Transverse colon (tissue), 4 donors: Measurements from ENCODE around the gene DPYSL5. TPM values are rescaled to one million over a fixed set of nuclear protein-coding genes. Genes with fewer than 3 reads are reported as not detected.

Experiments used
- DNase-seq: peaks from one replicate; pipeline ENCODE4 v3.0.0-alpha.2; 2019
- H3K27ac ChIP-seq, 4 donors: fragments of 200-600 bp; sonication (generic); 2 replicates each; pipeline ENCODE4 v1.5.1; 2016 to 2018; ENCODE audit warnings: inconsistent platforms in 4 of 4
- H3K27me3 ChIP-seq: fragments of 200-600 bp; sonication (generic); 2 replicates; pipeline ENCODE4 v1.5.1; 2017; ENCODE audit warnings: inconsistent platforms
- H3K36me3 ChIP-seq, 4 donors: fragments of 200-600 bp; sonication (generic); 2 replicates each; pipeline ENCODE4 v1.5.1; 2017 to 2019; ENCODE audit warnings: inconsistent platforms in 4 of 4
- H3K4me1 ChIP-seq, 4 donors: fragments of 200-600 bp; sonication (generic); 2 replicates each; pipeline ENCODE4 v1.5.1; 2017 to 2020; ENCODE audit warnings: inconsistent platforms in 4 of 4
- H3K4me3 ChIP-seq, 4 donors: fragments of 200-600 bp; sonication (generic); 1 replicate in 1 of 4; 2 replicates in 3 of 4; pipeline versions ENCODE4 v1.5.1 to v1.6.1; 2017 to 2019; ENCODE audit warnings: inconsistent platforms in 4 of 4
- H3K9me3 ChIP-seq, 2 donors: fragments of 200-600 bp; sonication (generic); 2 replicates each; pipeline ENCODE4 v1.5.1; 2017 to 2019; ENCODE audit warnings: inconsistent platforms in 2 of 2
- CTCF ChIP-seq, 5 experiments: fragments of 200-600 bp in 3 of 5; fragments of 450-650 bp in 2 of 5; sonication (generic) in 3 of 5; IDR thresholded peaks; 1 replicate in 2 of 5; 2 replicates in 3 of 5; pipeline ENCODE4 v1.5.1; 2016 to 2017; ENCODE audit warnings: antibody characterized with exemption in 5 of 5, inconsistent platforms in 3 of 5, mild to moderate bottlenecking in 2 of 5, moderate library complexity in 1 of 5
- EP300 ChIP-seq: sonication (generic); formaldehyde crosslinking; IDR thresholded peaks from one replicate; pipeline ENCODE4 v1.6.1; 2017; ENCODE audit warnings: antibody characterized with exemption, low read depth
- POLR2A ChIP-seq: fragments of 450-650 bp; IDR thresholded peaks from one replicate; pipeline ENCODE4 v1.6.1; 2016; ENCODE audit warnings: antibody characterized with exemption, mild to moderate bottlenecking, moderate library complexity
- POLR2AphosphoS5 ChIP-seq, 3 donors: sonication (generic); formaldehyde crosslinking; IDR thresholded peaks; one replicate each; pipeline ENCODE4 v1.6.1; 2016; ENCODE audit warnings: antibody characterized with exemption in 3 of 3
- WGBS, 2 donors: methylation state at CpG; one replicate each; pipeline ENCODE4 v1.1.5; 2018; ENCODE audit warnings: low coverage in 1 of 2; 5-methylcytosine and 5-hydroxymethylcytosine counted together
- in situ Hi-C, 4 donors: fragments of 200-750 bp; cut with MboI; loops; one replicate each; pipeline versions ENCODE4 v1.15.0 to v1.15.1; 2017; ENCODE audit warnings: low sequenced_read_pairs in 3 of 4, low pct_ligation_motif_present in 1 of 4, low pct_unique_long_range_greater_than_20kb in 1 of 4
- intact Hi-C: fragments of 100-400 bp; cut with DNase I; formaldehyde crosslinking; loops from one replicate; pipeline ENCODE4 v1.15.1; 2023; ENCODE audit warnings: low total_unique reads
- total RNA-seq, 4 donors: library from RNA; depleted of rRNA; stranded (reverse); fragments of >200 nt; gene quantifications; one replicate each; pipeline ENCODE4 v1.1.0, GENCODE V29; 2016

DPYSL5 gene
- total RNA-seq, 4 donors from 2014 or later, result 0.32 TPM; not detected in 3

GRCh38 chr2:26952374-26952773, 104.4 kb downstream of the DPYSL5 start:
- Histone ChIP-seq H3K4me1 (peaks cover 0 to 4% (median 0%) of the 10 kb centered on the region in 4 donors), H3K9me3 (no peaks in the 10 kb centered on the region), H3K4me3 (no peak overlapping the region), H3K36me3 (no peaks in the 10 kb centered on the region), H3K27ac (no peak overlapping the region), H3K27me3 (peaks cover 41% of the 10 kb centered on the region)
- in situ Hi-C loops (loop anchor here in 3 of 4 donors (25.0 kb wide), 2 partner anchors 135 to 335 kb away; partner anchors contain the start of genes DNAJC5G (in 3 of the 3), EMILIN1 (in 3 of the 3), KHK (in 3 of the 3) and TRIM54 (in 3 of the 3)), intact Hi-C loops (no loop called here)
- TF ChIP-seq CTCF (IDR thresholded peaks at IDR 0.05) (no peak), EP300 (no peak), POLR2AphosphoS5 (IDR thresholded peaks at IDR 0.05) (no peak), POLR2A (no peak)
- 75 to 82% methylated on average over 4 of the region's 4 CpGs for WGBS, 2 donors
- DNase-seq, result no peak

GRCh38 chr2:26954135-26954534, 106.2 kb downstream of the DPYSL5 start:
- H3K4me1 ChIP-seq, result no peaks in the 10 kb centered on the region
- H3K9me3 ChIP-seq, result no peaks in the 10 kb centered on the region
- H3K27me3 ChIP-seq, result peaks cover 44% of the 10 kb centered on the region
- DNase-seq, result no peak
- WGBS, 2 donors, result 78 to 85% methylated on average over 4 of the region's 4 CpGs
- H3K36me3 ChIP-seq, result no peaks in the 10 kb centered on the region
- in situ Hi-C loops, result loop anchor here in 3 of 4 donors (25.0 kb wide), 2 partner anchors 133 to 333 kb away; partner anchors contain the start of genes DNAJC5G (in 3 of the 3), EMILIN1 (in 3 of the 3), KHK (in 3 of the 3) and TRIM54 (in 3 of the 3)
- TF ChIP-seq EP300 (no peak), POLR2A (no peak), POLR2AphosphoS5 (IDR thresholded peaks at IDR 0.05) (no peak), CTCF (IDR thresholded peaks at IDR 0.05) (no peak)
- intact Hi-C loops, result no loop called here
- H3K4me3 ChIP-seq, result no peak overlapping the region
- no peak overlapping the region for H3K27ac ChIP-seq

DNA sequence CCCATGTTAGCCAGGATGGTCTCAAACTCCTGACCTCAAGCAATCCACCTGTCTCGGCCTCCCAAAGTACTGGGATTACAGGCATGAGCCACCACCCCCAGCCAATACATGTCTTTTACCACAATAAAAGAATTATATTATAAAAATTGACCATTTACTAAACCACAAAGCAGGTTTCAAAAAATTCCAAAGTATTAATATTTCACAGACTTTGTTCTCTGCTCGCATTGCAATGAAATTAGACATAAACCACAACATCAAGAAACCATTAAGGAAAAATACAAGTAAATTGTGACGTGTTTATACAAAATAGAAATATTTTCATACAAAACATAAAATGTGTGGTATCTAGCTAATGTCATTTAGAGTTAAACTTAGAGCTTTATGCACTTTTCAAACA, 109.1 kb downstream of the DPYSL5 start:
- Histone ChIP-seq H3K36me3 (no peaks in the 10 kb centered on the region), H3K27me3 (peaks cover 44% of the 10 kb centered on the region), H3K4me3 (no peak overlapping the region), H3K27ac (no peak overlapping the region), H3K9me3 (no peaks in the 10 kb centered on the region), H3K4me1 (peaks cover 0 to 5% (median 0%) of the 10 kb centered on the region in 4 donors)
- WGBS, 2 donors, result 77 to 87% methylated on average over 3 of the region's 3 CpGs
- no peak for DNase-seq
- in situ Hi-C loops, result loop anchor here in 3 of 4 donors (25.0 kb wide), 2 partner anchors 130 to 330 kb away; partner anchors contain the start of genes DNAJC5G (in 3 of the 3), EMILIN1 (in 3 of the 3), KHK (in 3 of the 3) and TRIM54 (in 3 of the 3)
- intact Hi-C loops, result no loop called here
- TF ChIP-seq POLR2AphosphoS5 (IDR thresholded peaks at IDR 0.05) (no peak), CTCF (IDR thresholded peaks at IDR 0.05) (no peak), POLR2A (no peak), EP300 (no peak)

DNA sequence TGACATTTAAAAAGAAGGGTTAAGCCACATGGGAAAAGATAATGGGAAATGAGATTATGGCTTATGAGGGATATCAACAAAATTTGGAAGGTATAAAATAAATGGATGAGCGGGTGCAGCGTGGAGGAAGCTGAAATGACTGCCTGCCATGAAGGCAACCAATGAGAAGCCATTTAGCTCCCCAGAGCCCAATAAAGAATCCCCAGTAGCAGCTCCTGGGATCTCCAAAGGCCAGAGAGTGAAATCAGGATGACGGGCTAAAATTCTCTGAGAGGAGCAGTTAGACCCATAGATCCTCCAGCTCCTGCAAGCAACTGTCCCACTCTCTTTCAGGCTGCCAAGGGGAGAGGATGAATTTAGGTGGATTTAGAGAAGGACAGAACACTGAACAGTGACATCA, 109.6 kb downstream of the DPYSL5 start:
- no peak for DNase-seq
- H3K27ac ChIP-seq, result no peak overlapping the region
- peaks cover 44% of the 10 kb centered on the region for H3K27me3 ChIP-seq
- 70 to 73% methylated on average over 3 of the region's 3 CpGs for WGBS, 2 donors
- peaks cover 0 to 5% (median 0%) of the 10 kb centered on the region in 4 donors for H3K4me1 ChIP-seq
- no peak for TF ChIP-seq POLR2AphosphoS5 (IDR thresholded peaks at IDR 0.05)
- TF ChIP-seq CTCF (IDR thresholded peaks at IDR 0.05), result no peak
- TF ChIP-seq POLR2A, result no peak
- no peak for TF ChIP-seq EP300
- no peak overlapping the region for H3K4me3 ChIP-seq
- in situ Hi-C loops (loop anchor here in 3 of 4 donors (25.0 kb wide), 2 partner anchors 130 to 330 kb away; partner anchors contain the start of genes DNAJC5G (in 3 of the 3), EMILIN1 (in 3 of the 3), KHK (in 3 of the 3) and TRIM54 (in 3 of the 3)), intact Hi-C loops (no loop called here)
- no peaks in the 10 kb centered on the region for H3K9me3 ChIP-seq
- H3K36me3 ChIP-seq, result no peaks in the 10 kb centered on the region
